Measurements from ENCODE around the gene MEIS3. TPM values are rescaled to one million over a fixed set of nuclear protein-coding genes. Genes with fewer than 3 reads are reported as not detected.

MEIS3 gene
- polyA plus RNA-seq, 6 donors from 2014 or later, result not detected

GRCh38 chr19:47446534-47447469 lies 27.5 kb upstream of the MEIS3 start:
- Mint-ChIP-seq H3K36me3 (peaks cover 0 to 33% of the 10 kb centered on the region in 2 donors), H3K27ac (peak overlapping the region in 5 of 6 donors; percentile 29 to 84 (median 31)), H3K4me3 (peak overlapping the region; percentile 8 to 81 (median 69)), H3K27me3 (peaks cover 83 to 90% (median 83%) of the 10 kb centered on the region in 3 donors), H3K9me3 (peaks cover 6 to 19% (median 11%) of the 10 kb centered on the region in 7 donors), H3K4me1 (peaks cover 31 to 43% (median 37%) of the 10 kb centered on the region in 3 donors)
- no peak for DNase-seq
- no peak for ATAC-seq (ENCODE audit: low read depth in 2 of 2)

- Mint-ChIP-seq H3K4me1 (peaks cover 31 to 43% (median 37%) of the 10 kb centered on the region in 3 donors), H3K27me3 (peaks cover 83 to 93% (median 83%) of the 10 kb centered on the region in 3 donors), H3K4me3 (peak overlapping the region; percentile 33 to 90 (median 79)), H3K9me3 (peaks cover 6 to 19% (median 11%) of the 10 kb centered on the region in 7 donors), H3K36me3 (peaks cover 0 to 33% of the 10 kb centered on the region in 2 donors), H3K27ac (peak overlapping the region in 3 of 6 donors; percentile 3 to 86 (median 63))
- ATAC-seq (ENCODE audit: low read depth in 2 of 2) (peak; percentile 88 to 94), DNase-seq (peak; percentile 48)
Measured at GRCh38 chr19:47445937-47446402, 26.6 kb upstream of the MEIS3 start.

GRCh38 chr19:47445527-47445926 lies 26.2 kb upstream of the MEIS3 start:
- H3K4me3 Mint-ChIP-seq, result peak overlapping the region; percentile 33 to 90 (median 79)
- peaks cover 81 to 95% (median 85%) of the 10 kb centered on the region in 3 donors for H3K27me3 Mint-ChIP-seq
- ATAC-seq (ENCODE audit: low read depth in 2 of 2) (no peak), DNase-seq (no peak)
- H3K9me3 Mint-ChIP-seq, result peaks cover 6 to 19% (median 11%) of the 10 kb centered on the region in 7 donors
- peaks cover 0 to 33% of the 10 kb centered on the region in 2 donors for H3K36me3 Mint-ChIP-seq
- H3K4me1 Mint-ChIP-seq, result peaks cover 31 to 43% (median 37%) of the 10 kb centered on the region in 3 donors
- peak overlapping the region in 3 of 6 donors; percentile 60 to 86 (median 63) for H3K27ac Mint-ChIP-seq

GRCh38 chr19:47444388-47444821 lies 25.1 kb upstream of the MEIS3 start:
- Mint-ChIP-seq H3K27me3 (peaks cover 80 to 91% (median 91%) of the 10 kb centered on the region in 3 donors), H3K27ac (no peak overlapping the region), H3K36me3 (peaks cover 0 to 33% of the 10 kb centered on the region in 2 donors), H3K4me1 (peaks cover 31 to 38% (median 37%) of the 10 kb centered on the region in 3 donors), H3K4me3 (peak overlapping the region in 6 of 8 donors; percentile 10 to 77 (median 40)), H3K9me3 (peaks cover 6 to 19% (median 11%) of the 10 kb centered on the region in 7 donors)
- DNase-seq, result no peak
- no peak for ATAC-seq (ENCODE audit: low read depth in 2 of 2)

GRCh38 chr19:47443331-47443730 lies 24.0 kb upstream of the MEIS3 start:
- ATAC-seq (ENCODE audit: low read depth in 2 of 2), result no peak
- no peak for DNase-seq
- Mint-ChIP-seq H3K36me3 (peaks cover 0 to 33% of the 10 kb centered on the region in 2 donors), H3K9me3 (peaks cover 6 to 19% (median 8%) of the 10 kb centered on the region in 7 donors), H3K4me1 (peaks cover 31 to 42% (median 38%) of the 10 kb centered on the region in 3 donors), H3K27me3 (peaks cover 79 to 91% (median 90%) of the 10 kb centered on the region in 3 donors), H3K4me3 (peak overlapping the region in 1 of 8 donors; percentile 7), H3K27ac (peak overlapping the region in 1 of 6 donors; percentile 64)

GRCh38 chr19:47438793-47439220 lies 19.5 kb upstream of the MEIS3 start:
- no peak overlapping the region for H3K4me3 Mint-ChIP-seq
- H3K36me3 Mint-ChIP-seq, result peaks cover 0 to 7% of the 10 kb centered on the region in 2 donors
- ATAC-seq (ENCODE audit: low read depth in 2 of 2) (no peak), DNase-seq (no peak)
- peaks cover 67 to 92% (median 83%) of the 10 kb centered on the region in 3 donors for H3K27me3 Mint-ChIP-seq
- H3K4me1 Mint-ChIP-seq, result peaks cover 11 to 23% (median 16%) of the 10 kb centered on the region in 3 donors
- H3K9me3 Mint-ChIP-seq, result peaks cover 0 to 9% (median 0%) of the 10 kb centered on the region in 7 donors
- H3K27ac Mint-ChIP-seq, result no peak overlapping the region

- DNase-seq (no peak), ATAC-seq (ENCODE audit: low read depth in 2 of 2) (no peak)
- peaks cover 66 to 92% (median 81%) of the 10 kb centered on the region in 3 donors for H3K27me3 Mint-ChIP-seq
- no peak overlapping the region for H3K4me3 Mint-ChIP-seq
- peaks cover 0 to 5% (median 0%) of the 10 kb centered on the region in 7 donors for H3K9me3 Mint-ChIP-seq
- no peak overlapping the region for H3K27ac Mint-ChIP-seq
- peaks cover 0 to 1% of the 10 kb centered on the region in 2 donors for H3K36me3 Mint-ChIP-seq
- peaks cover 8 to 18% (median 11%) of the 10 kb centered on the region in 3 donors for H3K4me1 Mint-ChIP-seq
Measured at GRCh38 chr19:47437500-47437899, 18.2 kb upstream of the MEIS3 start.

- peaks cover 66 to 93% (median 82%) of the 10 kb centered on the region in 3 donors for H3K27me3 Mint-ChIP-seq
- H3K9me3 Mint-ChIP-seq, result peaks cover 0 to 5% (median 0%) of the 10 kb centered on the region in 7 donors
- DNase-seq (peak; percentile 67), ATAC-seq (ENCODE audit: low read depth in 2 of 2) (peak; percentile 91 to 92)
- peak overlapping the region in 2 of 8 donors; percentile 13 to 29 for H3K4me3 Mint-ChIP-seq
- peaks cover 0 to 8% of the 10 kb centered on the region in 2 donors for H3K36me3 Mint-ChIP-seq
- H3K27ac Mint-ChIP-seq, result peak overlapping the region in 2 of 6 donors; percentile 33 to 34
- peaks cover 8 to 18% (median 11%) of the 10 kb centered on the region in 3 donors for H3K4me1 Mint-ChIP-seq
Measured at GRCh38 chr19:47436712-47437401, 17.5 kb upstream of the MEIS3 start.

- H3K36me3 Mint-ChIP-seq, result peaks cover 0 to 11% of the 10 kb centered on the region in 2 donors
- no peak for ATAC-seq (ENCODE audit: low read depth in 2 of 2)
- peaks cover 0 to 5% (median 0%) of the 10 kb centered on the region in 7 donors for H3K9me3 Mint-ChIP-seq
- peaks cover 11 to 18% (median 11%) of the 10 kb centered on the region in 3 donors for H3K4me1 Mint-ChIP-seq
- DNase-seq, result no peak
- peaks cover 66 to 95% (median 79%) of the 10 kb centered on the region in 3 donors for H3K27me3 Mint-ChIP-seq
- H3K4me3 Mint-ChIP-seq, result no peak overlapping the region
- no peak overlapping the region for H3K27ac Mint-ChIP-seq
Measured at GRCh38 chr19:47435883-47436417, 16.6 kb upstream of the MEIS3 start.

GRCh38 chr19:47435196-47435595 lies 15.9 kb upstream of the MEIS3 start:
- Mint-ChIP-seq H3K36me3 (peaks cover 0 to 11% of the 10 kb centered on the region in 2 donors), H3K27me3 (peaks cover 68 to 97% (median 73%) of the 10 kb centered on the region in 3 donors), H3K4me1 (peaks cover 11 to 18% (median 11%) of the 10 kb centered on the region in 3 donors), H3K27ac (peak overlapping the region in 1 of 6 donors; percentile 60), H3K4me3 (no peak overlapping the region), H3K9me3 (peaks cover 0 to 5% (median 2%) of the 10 kb centered on the region in 7 donors)
- DNase-seq, result no peak
- ATAC-seq (ENCODE audit: low read depth in 2 of 2), result no peak

GRCh38 chr19:47434088-47434487 lies 14.8 kb upstream of the MEIS3 start:
- DNase-seq (no peak), ATAC-seq (ENCODE audit: low read depth in 2 of 2) (no peak)
- peaks cover 0 to 11% of the 10 kb centered on the region in 2 donors for H3K36me3 Mint-ChIP-seq
- no peak overlapping the region for H3K4me3 Mint-ChIP-seq
- H3K4me1 Mint-ChIP-seq, result peaks cover 14 to 27% (median 18%) of the 10 kb centered on the region in 3 donors
- H3K9me3 Mint-ChIP-seq, result peaks cover 0 to 5% (median 2%) of the 10 kb centered on the region in 7 donors
- peaks cover 65 to 98% (median 77%) of the 10 kb centered on the region in 3 donors for H3K27me3 Mint-ChIP-seq
- no peak overlapping the region for H3K27ac Mint-ChIP-seq

- Mint-ChIP-seq H3K4me1 (peaks cover 14 to 22% (median 19%) of the 10 kb centered on the region in 3 donors), H3K4me3 (no peak overlapping the region), H3K9me3 (peaks cover 0 to 5% (median 2%) of the 10 kb centered on the region in 7 donors), H3K27ac (no peak overlapping the region), H3K36me3 (peaks cover 0 to 11% of the 10 kb centered on the region in 2 donors), H3K27me3 (peaks cover 56 to 89% (median 67%) of the 10 kb centered on the region in 3 donors)
- ATAC-seq (ENCODE audit: low read depth in 2 of 2), result no peak
- no peak for DNase-seq
Measured at GRCh38 chr19:47433121-47433520, 13.8 kb upstream of the MEIS3 start.

Data from naive B cell (primary cell).